ENCODE data around the gene CLEC16A.
"Not testable (repeated sequence)": the region's sequence is repeated elsewhere in the genome, so short reads cannot be mapped to it uniquely, and the experiment has no call there.

The CLEC16A gene

GRCh38 chr16:10944249-10945064 lies at the start of gene CLEC16A:
TSS of gene CLEC16A (plus strand) at chr16:10944564. CDS start at chr16:10944718, 154 bp downstream.
- peak; percentile 92 for DNase-seq (ENCODE audit: low spot score)

GRCh38 chr16:10895053-10895946 lies 49.1 kb upstream of the CLEC16A start:
- peak; percentile 95 for DNase-seq (ENCODE audit: low spot score)

GRCh38 chr16:10896165-10896564 lies 48.2 kb upstream of the CLEC16A start:
- DNase-seq (ENCODE audit: low spot score), result no peak

- no peak for DNase-seq (ENCODE audit: low spot score)
Observed at GRCh38 chr16:10896723-10897122, 47.6 kb upstream of the CLEC16A start.

- DNase-seq (ENCODE audit: low spot score), result no peak
Observed at GRCh38 chr16:10897134-10897533, 47.2 kb upstream of the CLEC16A start.

GRCh38 chr16:10902999-10903398 lies 41.4 kb upstream of the CLEC16A start:
- DNase-seq (ENCODE audit: low spot score), result no peak

- DNase-seq (ENCODE audit: low spot score), result no peak
Observed at GRCh38 chr16:10906482-10906881, 37.9 kb upstream of the CLEC16A start.

GRCh38 chr16:10906914-10907756 lies 37.2 kb upstream of the CLEC16A start:
- DNase-seq (ENCODE audit: low spot score), result no peak

- no peak for DNase-seq (ENCODE audit: low spot score)
Observed at GRCh38 chr16:10907757-10908045, 36.7 kb upstream of the CLEC16A start.

- no peak for DNase-seq (ENCODE audit: low spot score)
Observed at GRCh38 chr16:10911267-10911666, 33.1 kb upstream of the CLEC16A start.

- DNase-seq (ENCODE audit: low spot score), result no peak
Observed at GRCh38 chr16:10916534-10916933, 27.8 kb upstream of the CLEC16A start.

- DNase-seq (ENCODE audit: low spot score), result peak; percentile 91
Observed at GRCh38 chr16:10918294-10919002, 25.9 kb upstream of the CLEC16A start.

- no peak for DNase-seq (ENCODE audit: low spot score)
Observed at GRCh38 chr16:10919003-10919351, 25.4 kb upstream of the CLEC16A start.

GRCh38 chr16:10920726-10921427 lies 23.5 kb upstream of the CLEC16A start:
- no peak for DNase-seq (ENCODE audit: low spot score)

- no peak for DNase-seq (ENCODE audit: low spot score)
Observed at GRCh38 chr16:10921536-10922327, 22.6 kb upstream of the CLEC16A start.

GRCh38 chr16:10922328-10923145 lies 21.8 kb upstream of the CLEC16A start:
- DNase-seq (ENCODE audit: low spot score), result no peak

- no peak for DNase-seq (ENCODE audit: low spot score)
Observed at GRCh38 chr16:10923146-10923649, 21.2 kb upstream of the CLEC16A start.

GRCh38 chr16:10923650-10924214 lies 20.6 kb upstream of the CLEC16A start:
- DNase-seq (ENCODE audit: low spot score), result no peak

- DNase-seq (ENCODE audit: low spot score), result not testable (repeated sequence)
Observed at GRCh38 chr16:10925285-10925684, 19.1 kb upstream of the CLEC16A start.
